Measurements from ENCODE around the gene SAMD8.
"Not testable (repeated sequence)": the region's sequence is repeated elsewhere in the genome, so short reads cannot be mapped to it uniquely, and the experiment has no call there.

Gene SAMD8

GRCh38 chr10:75209086-75209920 lies 97.8 kb downstream of the SAMD8 start:
- no peak for TF ChIP-seq POLR2A (IDR thresholded peaks at IDR 0.05; ENCODE audit: low read depth, low read length)
- DNase-seq (ENCODE audit: insufficient read length, low spot score) = no peak
- no peak for FAIRE-seq

GRCh38 chr10:75209921-75210281 lies 98.4 kb downstream of the SAMD8 start:
- TF ChIP-seq POLR2A (IDR thresholded peaks at IDR 0.05; ENCODE audit: low read depth, low read length) = peak; percentile 39; the same call in 1 of the 2 replicates
- peak; percentile 74 for DNase-seq (ENCODE audit: insufficient read length, low spot score)
- FAIRE-seq = peak; percentile 61

- FAIRE-seq (peak; percentile 80), DNase-seq (ENCODE audit: insufficient read length, low spot score) (peak; percentile 90)
- peak; percentile 69 for TF ChIP-seq POLR2A (IDR thresholded peaks at IDR 0.05; ENCODE audit: low read depth, low read length)
Measured at GRCh38 chr10:75210282-75211006, 99.0 kb downstream of the SAMD8 start, which contains the start of gene VDAC2. VDAC2 (plus strand) TSS chr10:75210796; CDS start chr10:75211159, 363 bp downstream.

GRCh38 chr10:75211007-75211691 lies 99.7 kb downstream of the SAMD8 start:
- FAIRE-seq = peak; percentile 73
- 0 out of 2 replicates have a peak, but pooled peaks have one; percentile 23 for TF ChIP-seq POLR2A (IDR thresholded peaks at IDR 0.05; ENCODE audit: low read depth, low read length)
- peak; percentile 35 for DNase-seq (ENCODE audit: insufficient read length, low spot score)

DNA sequence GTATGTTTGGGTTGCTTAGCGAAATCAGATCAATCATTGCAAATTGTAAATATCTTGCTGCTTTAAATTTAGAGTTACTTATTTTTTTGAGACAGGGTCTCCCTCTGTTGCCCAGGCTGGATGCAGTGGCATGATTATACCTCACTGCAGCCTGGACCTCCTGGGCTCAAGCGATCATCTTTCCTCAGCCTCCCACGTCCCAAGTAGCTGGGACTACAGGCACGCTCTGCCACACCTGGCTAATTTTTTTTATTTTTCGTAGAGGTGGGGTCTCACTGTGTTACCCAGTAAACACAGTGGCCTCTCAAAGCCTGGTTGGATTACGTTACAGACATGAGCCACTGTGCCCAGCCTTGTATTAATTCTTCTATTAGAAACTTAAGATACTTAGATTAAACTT lies 100.9 kb downstream of the SAMD8 start:
- no peak for TF ChIP-seq POLR2A (IDR thresholded peaks at IDR 0.05; ENCODE audit: low read depth, low read length)
- DNase-seq (ENCODE audit: insufficient read length, low spot score) (no peak), FAIRE-seq (no peak)

- no peak for TF ChIP-seq POLR2A (IDR thresholded peaks at IDR 0.05; ENCODE audit: low read depth, low read length)
- FAIRE-seq (no peak), DNase-seq (ENCODE audit: insufficient read length, low spot score) (no peak)
Measured at GRCh38 chr10:75220274-75220673, 108.8 kb downstream of the SAMD8 start.

DNA sequence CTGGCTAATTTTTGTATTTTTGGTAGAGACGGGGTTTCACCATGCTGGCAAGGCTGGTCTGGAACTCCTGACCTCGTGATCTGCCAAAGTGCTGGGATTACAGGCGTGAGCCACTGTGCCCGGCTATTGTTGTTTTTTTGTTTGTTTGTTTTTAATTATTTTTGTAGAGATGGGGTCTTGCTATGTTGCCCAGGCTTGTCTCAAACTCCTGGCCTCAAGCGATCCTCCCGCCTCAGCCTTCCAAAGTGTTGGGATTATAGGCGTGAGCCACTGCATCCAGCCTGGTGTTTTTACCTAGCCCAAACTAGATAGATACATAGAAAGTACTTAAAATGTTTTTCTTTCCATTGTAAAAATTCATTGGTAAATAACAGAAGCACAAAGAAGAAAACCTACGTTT lies 110.0 kb downstream of the SAMD8 start:
- DNase-seq (ENCODE audit: insufficient read length, low spot score); FAIRE-seq: not testable (repeated sequence)

GRCh38 chr10:75223507-75223906 lies 112.1 kb downstream of the SAMD8 start:
- FAIRE-seq (no peak), DNase-seq (ENCODE audit: insufficient read length, low spot score) (no peak)
- TF ChIP-seq POLR2A (IDR thresholded peaks at IDR 0.05; ENCODE audit: low read depth, low read length) = no peak

GRCh38 chr10:75226095-75226494 lies 114.6 kb downstream of the SAMD8 start:
- no peak for FAIRE-seq
- TF ChIP-seq POLR2A (IDR thresholded peaks at IDR 0.05; ENCODE audit: low read depth, low read length) = no peak

DNA sequence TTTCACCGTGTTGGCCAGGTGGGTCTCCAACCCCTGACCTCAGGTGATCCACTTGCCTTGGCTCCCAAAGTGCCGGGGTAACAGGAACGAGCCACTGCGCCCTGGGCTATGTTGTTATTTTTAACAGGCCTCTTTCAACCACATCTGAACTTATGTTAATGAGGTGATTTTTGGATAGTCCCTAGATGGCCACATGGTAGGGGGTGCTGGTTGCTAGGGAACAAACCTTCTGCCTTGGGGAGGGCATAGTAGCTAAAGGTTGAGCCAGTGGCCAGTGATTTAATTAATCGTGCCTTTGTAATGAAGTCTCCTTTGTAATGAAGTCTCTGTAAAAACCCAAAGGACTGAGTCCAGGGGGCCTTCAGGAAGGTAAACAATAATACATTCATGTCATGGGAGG lies 115.2 kb downstream of the SAMD8 start:
- no peak for TF ChIP-seq POLR2A (IDR thresholded peaks at IDR 0.05; ENCODE audit: low read depth, low read length)
- DNase-seq (ENCODE audit: insufficient read length, low spot score) (no peak), FAIRE-seq (no peak)

More at GRCh38 chr10:75226095-75226494, 114.6 kb downstream of the SAMD8 start:
- no peak for DNase-seq (ENCODE audit: insufficient read length, low spot score)

DNA sequence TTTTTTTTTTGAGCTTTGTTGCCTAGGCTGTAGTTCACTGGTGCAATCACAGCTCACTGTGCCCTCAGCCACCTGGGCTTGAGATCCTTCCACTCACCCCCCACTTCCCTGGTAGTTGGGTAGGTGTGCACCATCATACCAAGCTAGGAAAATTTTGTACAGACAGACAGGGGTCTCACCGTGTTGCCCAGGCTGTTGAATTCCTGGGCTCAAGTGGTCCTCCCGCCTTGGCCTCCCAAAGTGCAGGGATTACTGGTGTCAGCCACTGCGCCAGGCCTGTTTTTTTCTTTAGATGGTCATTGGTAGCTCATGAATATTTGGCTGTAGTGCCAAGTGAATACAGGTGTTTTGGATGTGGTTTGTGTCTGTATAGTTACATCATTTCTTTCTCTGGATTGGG lies 116.8 kb downstream of the SAMD8 start:
- DNase-seq (ENCODE audit: insufficient read length, low spot score) (no peak), FAIRE-seq (no peak)
- no peak for TF ChIP-seq POLR2A (IDR thresholded peaks at IDR 0.05; ENCODE audit: low read depth, low read length)

GRCh38 chr10:75228834-75229233 lies 117.4 kb downstream of the SAMD8 start:
- TF ChIP-seq POLR2A (IDR thresholded peaks at IDR 0.05; ENCODE audit: low read depth, low read length) = no peak
- DNase-seq (ENCODE audit: insufficient read length, low spot score) = no peak
- FAIRE-seq = no peak

DNA sequence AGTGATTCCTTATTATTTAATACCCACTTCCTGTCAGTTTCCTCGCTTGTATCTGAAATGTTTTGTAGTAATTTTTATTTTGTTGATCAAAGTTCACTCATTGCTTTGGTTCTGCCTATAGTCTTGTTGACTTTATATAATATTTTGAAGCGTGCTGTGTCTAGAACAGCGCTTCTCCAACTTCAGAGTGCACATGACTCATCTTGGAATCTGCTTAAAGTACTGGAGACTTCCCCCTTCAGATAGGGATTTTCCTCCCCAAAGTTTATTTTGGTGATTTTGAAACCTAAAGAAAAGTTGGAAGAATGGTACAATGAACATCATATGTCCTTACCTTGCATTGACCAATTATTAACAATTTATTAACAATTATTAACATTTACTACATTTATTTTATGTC lies 118.5 kb downstream of the SAMD8 start:
- FAIRE-seq = no peak
- DNase-seq (ENCODE audit: insufficient read length, low spot score) = no peak

DNA sequence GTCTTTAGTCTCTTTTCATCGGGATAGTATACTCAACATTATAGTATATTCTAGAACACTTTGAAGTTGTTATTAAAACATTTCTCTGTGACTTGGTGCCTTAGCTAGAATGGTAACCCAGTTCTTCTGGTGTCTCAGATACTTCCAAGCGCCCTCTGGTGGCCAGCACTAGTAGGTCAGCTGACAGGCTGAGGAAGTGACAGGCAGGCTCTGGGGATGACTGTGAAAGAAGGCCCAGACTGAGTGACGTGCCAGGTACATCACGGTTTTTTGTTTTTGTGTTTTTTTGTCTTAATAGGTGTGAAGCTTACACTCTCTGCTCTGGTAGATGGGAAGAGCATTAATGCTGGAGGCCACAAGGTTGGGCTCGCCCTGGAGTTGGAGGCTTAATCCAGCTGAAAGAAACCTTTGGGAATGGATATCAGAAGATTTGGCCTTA lies 119.2 kb downstream of the SAMD8 start:
- FAIRE-seq = peak; percentile 70
- TF ChIP-seq POLR2A (IDR thresholded peaks at IDR 0.05; ENCODE audit: low read depth, low read length) = no peak
- DNase-seq (ENCODE audit: insufficient read length, low spot score) = peak; percentile 76

More for the DNA sequence above, 118.5 kb downstream of the SAMD8 start:
- no peak for TF ChIP-seq POLR2A (IDR thresholded peaks at IDR 0.05; ENCODE audit: low read depth, low read length)

Measured in H54 (cell line).